HG02870 (cell line): ENCODE results near the gene SYTL4.

Source experiments
- ATAC-seq: cut with Tn5 transposase; IDR thresholded peaks from one replicate; pipeline ENCODE4 v1.9.1; 2021; ENCODE audit warnings: mild to moderate bottlenecking, moderate library complexity; ENCODE audit not compliant: unreplicated experiment

The SYTL4 gene

DNA sequence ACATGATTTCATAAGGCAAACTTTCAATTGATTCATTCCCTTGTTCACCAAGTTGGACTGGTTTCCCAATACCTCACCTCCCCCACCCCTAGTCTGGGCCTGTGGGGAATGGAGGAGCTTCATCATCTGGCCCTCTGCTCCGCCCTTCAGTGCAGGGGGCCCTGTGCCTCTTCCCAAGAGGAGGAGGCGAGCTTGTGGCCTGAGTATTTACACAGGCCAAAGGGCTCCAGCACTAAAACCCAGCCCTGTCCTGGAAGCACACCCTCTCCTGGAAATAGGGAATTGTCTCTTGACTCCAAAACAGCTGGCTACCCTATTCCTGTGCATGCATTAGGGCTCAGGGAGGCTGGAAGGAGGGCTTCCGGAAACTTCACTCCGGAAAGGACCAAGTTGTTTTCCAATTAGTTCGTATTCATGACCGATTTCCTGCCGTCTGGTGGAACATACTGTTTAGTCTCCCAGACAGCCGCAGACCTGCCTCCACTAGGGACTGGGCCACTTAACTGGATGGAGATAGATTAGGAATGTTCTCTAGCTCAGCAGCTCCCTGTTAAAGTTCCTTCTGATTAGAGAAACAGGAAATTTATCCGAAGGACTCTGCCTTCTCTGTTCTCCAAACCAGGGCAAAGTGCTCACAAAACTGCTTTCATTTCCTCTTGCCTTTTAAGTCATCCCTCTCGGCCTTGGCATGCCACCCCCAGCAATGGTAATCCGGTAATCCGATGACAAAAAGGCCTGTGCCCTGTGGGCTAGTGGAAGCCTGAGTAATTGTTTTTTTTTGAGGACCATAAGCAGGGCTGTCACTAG lies 82.2 kb downstream of the SYTL4 start:
- ATAC-seq: no peak

GRCh38 chrX:100648458-100649417 lies 83.2 kb downstream of the SYTL4 start:
- ATAC-seq: no peak

DNA sequence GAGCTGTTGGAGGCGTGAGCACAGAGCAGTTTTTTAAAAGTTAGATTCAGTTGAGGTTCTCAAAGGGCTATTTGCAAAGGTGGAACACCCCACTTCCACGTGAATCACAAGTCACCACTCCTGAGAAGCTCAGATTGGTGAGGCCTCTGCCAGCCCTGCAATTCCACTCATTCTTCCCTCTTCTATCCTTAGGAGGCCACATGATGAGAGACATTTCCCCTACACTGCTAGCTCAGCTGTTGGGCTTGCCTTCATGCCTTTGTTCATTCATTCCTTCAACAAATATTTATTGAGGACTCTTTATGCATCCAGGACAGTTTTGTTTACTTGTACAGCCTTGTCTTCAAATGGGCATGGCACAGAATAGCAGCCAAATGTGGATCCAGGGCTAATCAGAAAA lies 84.2 kb downstream of the SYTL4 start:
- ATAC-seq: no peak

DNA sequence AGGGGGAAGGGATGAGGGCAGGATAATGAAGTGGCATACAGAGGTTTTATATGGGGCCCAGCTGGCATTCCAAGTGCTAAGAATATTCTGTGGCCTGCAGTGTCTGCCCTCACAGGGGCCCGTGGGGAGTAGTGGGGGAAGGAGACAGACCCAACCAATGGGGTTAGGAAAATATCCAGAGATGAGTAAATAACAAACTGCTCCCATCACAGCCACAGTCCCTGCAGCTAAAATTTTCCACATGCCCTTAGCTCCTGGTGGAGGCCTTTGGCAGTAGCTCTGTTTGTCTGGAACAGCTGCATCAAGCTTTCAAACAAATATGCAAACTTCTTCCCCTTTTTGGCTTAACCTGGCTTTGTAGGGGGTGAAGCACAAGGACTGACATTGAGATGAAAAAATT lies 84.8 kb downstream of the SYTL4 start:
- ATAC-seq: no peak

GRCh38 chrX:100645106-100645505 lies 86.8 kb downstream of the SYTL4 start:
- ATAC-seq: no peak

GRCh38 chrX:100643956-100644860 lies 87.7 kb downstream of the SYTL4 start, which contains the start of gene SRPX2:
TSS of gene SRPX2 (plus strand) at chrX:100644199. CDS start at chrX:100646323, 2,124 bp downstream.
- ATAC-seq: no peak

DNA sequence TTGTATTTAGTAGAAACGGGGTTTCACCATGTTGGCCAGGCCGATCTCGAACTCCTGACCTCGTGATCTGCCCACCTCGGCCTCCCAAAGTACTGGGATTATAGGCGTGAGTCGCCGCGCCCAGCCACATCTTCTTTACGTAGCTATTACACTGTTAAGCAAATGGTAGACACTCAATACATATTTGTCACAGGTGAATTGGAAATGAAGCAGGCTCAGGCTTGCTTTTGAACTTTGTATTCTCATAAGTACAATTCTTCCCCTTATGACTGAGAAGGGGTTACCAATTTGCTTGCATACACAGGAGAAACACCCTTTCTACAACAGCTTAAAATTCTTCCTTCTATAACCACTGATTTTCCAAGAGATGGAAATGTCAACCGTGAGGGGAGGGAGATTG lies 88.7 kb downstream of the SYTL4 start:
- no peak for ATAC-seq

- no peak for ATAC-seq
These were observed 89.6 kb downstream of the SYTL4 start for GRCh38 chrX:100642290-100642689.

DNA sequence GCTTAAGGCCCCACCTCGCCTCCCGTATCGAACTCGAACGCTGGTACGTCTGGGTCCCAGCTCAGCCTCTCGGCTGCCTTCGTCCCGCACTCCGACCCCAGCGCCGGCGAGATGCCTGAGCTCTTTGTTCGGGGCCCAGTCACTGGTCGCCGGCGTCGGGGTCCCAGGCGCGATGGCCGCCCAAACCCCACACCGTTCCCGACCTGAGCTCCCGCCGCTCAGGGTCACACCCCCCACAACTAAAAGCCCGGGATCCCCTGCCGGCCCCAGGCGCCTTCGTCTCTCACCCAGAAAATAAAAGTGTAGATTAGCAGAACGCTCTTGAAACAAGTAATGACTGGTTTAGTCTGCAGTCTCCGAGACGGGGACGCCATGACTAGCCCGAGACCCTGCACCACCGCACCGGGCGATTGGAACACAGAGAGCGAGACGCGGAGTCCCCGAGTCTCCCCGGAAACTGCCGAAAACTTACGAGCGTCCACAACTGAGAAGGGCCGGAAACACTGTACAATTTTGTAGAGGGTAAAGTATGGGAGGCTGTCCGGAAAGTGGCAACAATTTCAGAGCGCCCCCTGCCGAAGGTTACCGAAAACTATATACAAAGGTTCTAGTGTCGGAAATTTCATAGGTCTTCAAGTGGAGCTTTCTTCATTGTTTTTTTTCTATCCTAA lies 95.5 kb downstream of the SYTL4 start, which contains the start of gene TSPAN6:
Gene TSPAN6, minus strand, starts transcription at position 486 of the 671 bp plus-strand sequence. Its CDS starts 112 bp downstream, at position 374.
- no peak for ATAC-seq

DNA sequence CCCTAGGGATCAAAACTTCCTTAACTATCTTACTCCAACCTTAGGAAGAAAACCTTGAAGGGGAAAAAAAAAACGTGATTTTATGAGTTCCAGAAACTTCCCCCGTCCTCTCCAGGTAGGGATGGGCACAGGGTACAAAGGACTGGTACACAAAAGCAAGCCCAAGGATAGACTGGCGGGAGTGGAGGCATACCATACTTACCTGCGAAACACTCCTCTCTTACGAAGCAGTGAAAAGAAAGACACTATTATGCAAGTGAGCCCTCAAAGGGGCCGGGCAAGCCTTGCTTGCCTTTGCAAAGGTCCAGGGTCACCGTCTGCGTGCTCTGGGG lies 96.0 kb downstream of the SYTL4 start:
- no peak for ATAC-seq

DNA sequence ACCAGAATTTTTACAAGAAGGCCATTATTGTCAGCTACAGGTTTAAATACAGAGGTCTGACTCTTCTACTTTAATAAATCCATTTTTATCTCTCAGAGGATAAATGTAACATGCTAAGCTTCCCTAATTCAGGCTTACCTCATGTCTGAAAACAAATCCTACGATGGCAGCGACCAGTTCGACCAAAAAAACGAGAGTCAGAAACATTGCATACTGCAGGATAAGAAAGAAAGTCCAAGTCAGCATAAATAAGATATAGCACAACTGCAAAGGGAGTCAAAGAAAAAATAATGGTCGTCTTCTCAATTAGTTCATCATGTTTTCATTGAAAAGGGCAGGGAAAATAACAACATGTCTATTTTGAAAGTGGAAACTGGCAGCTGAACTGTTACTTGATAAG lies 96.9 kb downstream of the SYTL4 start:
- ATAC-seq: no peak

GRCh38 chrX:100625985-100626491 lies 105.9 kb downstream of the SYTL4 start:
- ATAC-seq: peak; percentile 92
